Fibroblast of pulmonary artery (primary cell): ENCODE results near the gene MTCL1.

Experiments
- DNase-seq: peaks from one replicate; pipeline ENCODE4 v3.0.0-alpha.2; 2010; ENCODE audit warnings: low read depth
- H3K4me3 ChIP-seq: replicated peaks from 2 replicates; pipeline ENCODE4 v1.5.1; 2011; ENCODE audit warnings: low read depth, mild to moderate bottlenecking, control low read depth, low read length, moderate library complexity
- TF ChIP-seq, protein P1 (sequence below): IDR thresholded peaks from 2 replicates; pipeline ENCODE4 v1.5.1; 2011; ENCODE audit warnings: mild to moderate bottlenecking, control low read depth, low read length, inconsistent platforms; ENCODE audit errors: missing control alignments

MTCL1 gene

DNA sequence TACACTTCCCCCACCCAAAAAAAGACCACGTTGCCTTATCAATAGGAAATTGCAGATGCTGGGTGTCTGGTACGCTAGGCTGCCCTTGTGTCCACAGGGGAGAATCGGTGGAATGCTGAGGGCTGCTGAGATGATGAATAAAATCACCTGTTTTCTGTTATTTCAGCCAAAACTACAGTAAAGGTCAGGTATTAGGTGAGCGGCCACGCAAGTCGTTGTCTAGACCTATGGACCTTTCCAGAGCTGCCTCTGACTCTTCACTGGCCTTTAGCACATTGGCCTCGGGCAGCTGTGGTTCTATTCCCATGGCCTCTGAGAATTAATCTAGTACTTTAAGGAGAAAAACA, 89.6 kb downstream of the MTCL1 start:
- no peak for DNase-seq
- TF ChIP-seq, protein P1, sequence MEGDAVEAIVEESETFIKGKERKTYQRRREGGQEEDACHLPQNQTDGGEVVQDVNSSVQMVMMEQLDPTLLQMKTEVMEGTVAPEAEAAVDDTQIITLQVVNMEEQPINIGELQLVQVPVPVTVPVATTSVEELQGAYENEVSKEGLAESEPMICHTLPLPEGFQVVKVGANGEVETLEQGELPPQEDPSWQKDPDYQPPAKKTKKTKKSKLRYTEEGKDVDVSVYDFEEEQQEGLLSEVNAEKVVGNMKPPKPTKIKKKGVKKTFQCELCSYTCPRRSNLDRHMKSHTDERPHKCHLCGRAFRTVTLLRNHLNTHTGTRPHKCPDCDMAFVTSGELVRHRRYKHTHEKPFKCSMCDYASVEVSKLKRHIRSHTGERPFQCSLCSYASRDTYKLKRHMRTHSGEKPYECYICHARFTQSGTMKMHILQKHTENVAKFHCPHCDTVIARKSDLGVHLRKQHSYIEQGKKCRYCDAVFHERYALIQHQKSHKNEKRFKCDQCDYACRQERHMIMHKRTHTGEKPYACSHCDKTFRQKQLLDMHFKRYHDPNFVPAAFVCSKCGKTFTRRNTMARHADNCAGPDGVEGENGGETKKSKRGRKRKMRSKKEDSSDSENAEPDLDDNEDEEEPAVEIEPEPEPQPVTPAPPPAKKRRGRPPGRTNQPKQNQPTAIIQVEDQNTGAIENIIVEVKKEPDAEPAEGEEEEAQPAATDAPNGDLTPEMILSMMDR = no peak
- H3K4me3 ChIP-seq = no peak overlapping the region

DNA sequence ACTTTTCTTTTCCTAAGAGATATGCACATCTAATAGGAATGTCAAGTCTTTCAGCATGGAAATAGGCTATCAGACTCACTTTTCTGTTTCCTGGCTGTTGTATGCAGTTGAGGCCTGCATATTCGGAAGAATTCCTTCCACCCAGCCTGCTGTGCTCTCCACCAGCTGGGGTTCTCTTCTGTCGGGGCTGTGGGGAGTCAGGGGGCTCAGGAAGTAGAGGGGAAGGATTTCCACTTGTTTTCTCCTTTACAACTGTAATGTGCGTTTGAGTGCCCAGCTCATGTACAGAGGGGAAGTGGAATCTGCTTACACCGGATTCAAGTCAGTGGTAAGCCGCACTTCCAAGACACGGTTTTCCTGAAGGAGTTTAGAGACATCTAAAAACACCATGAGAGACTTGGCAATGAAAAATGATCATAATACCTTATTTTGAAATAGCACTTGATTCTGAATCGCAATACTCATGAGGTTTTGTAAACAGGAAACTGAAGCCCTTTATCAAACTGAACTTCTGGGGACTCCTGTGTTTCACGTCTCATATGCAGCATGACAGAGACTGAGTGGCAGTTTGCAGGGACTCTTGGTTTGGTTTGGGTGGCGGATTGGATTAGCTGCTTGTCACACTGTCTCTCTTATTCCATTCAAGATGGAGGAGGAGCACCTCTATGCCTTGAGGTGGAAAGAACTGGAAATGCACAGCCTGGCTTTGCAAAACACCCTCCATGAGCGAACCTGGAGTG, 90.4 kb downstream of the MTCL1 start:
- DNase-seq = no peak
- TF ChIP-seq, protein P1 = no peak

DNA sequence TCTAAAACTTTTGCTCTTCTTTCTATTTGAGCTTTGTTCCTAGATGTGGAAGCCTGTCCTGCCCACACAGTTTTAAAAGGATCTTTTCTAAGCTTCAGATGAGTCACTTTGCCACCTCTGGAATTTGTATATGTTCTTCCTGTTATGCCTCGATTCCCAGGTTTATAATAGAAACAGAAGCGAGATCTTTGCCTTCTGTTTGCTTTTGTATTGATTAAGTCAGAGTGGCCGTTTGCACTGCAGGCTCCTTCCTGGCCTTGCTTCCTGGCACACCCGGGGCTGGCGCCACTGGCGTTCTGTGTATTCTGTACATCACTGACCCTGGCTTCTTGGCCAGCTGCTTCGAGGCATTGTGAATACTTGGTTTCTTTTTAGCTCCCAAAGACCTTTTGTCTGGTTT, 91.8 kb downstream of the MTCL1 start:
- DNase-seq = no peak
- TF ChIP-seq, protein P1 = no peak
- H3K4me3 ChIP-seq = no peak overlapping the region

More for the DNA sequence above, 90.4 kb downstream of the MTCL1 start:
- no peak overlapping the region for H3K4me3 ChIP-seq

DNA sequence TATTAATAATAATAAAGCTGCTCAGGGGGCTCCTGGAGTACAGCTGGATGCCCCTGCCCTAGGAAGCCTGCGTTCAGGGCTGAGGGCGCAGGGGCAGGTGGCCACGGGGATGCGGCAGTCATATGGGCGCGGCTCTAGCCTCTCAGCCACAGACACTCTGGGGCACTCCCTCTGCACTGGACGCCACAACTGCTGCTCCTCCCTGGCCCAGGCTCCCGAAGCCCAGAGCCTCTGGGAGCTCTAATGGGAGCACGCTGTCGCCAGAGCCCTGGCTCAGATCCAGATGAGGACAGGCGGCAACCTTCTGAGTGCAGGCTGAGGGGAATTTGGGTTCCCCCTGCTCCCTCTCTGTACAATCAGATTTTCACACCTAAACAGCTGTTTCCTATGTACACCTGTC, 93.6 kb downstream of the MTCL1 start:
- DNase-seq = no peak
- no peak overlapping the region for H3K4me3 ChIP-seq
- TF ChIP-seq, protein P1 = no peak

DNA sequence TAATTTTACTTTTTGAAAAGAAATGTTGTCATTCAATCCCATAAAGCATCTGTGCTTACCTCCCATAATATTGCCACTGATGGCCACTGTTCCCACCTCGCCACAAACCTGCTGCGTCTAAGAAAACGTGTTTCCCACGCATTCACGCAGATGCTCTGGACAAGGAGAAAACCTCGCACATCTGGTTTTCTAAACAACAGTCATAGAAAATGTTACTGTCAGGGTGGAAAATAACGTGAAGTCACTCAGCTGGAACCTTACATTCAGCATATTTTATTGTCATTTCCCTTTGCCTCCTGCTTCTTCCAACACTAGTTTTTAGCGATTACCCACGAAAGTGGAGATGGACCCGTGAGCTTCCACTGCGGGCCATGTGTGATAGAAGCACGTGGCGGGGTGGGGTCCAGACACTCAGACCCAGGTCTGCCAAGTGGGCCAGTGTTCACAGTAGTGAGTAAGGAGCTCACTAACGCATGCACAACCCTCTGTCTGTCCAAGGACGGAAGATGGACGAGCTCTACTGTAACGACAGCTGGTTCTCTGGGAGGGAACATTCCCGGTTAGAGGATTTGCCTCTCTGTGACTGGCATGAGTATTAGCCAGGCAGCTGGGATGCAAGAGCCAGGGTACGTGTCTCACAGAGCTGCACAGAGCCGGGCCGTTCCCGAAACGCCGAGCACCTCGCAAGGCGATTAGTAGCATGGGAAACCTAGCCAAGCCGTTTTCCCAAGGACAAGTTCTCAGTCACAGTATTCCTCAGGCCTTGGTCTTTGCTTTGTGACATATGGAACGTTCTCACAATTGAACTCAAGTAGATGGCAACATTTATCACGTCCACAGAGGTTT, 94.5 kb downstream of the MTCL1 start:
- DNase-seq = peak; percentile 51
- H3K4me3 ChIP-seq = peak overlapping the region; percentile 10

DNA sequence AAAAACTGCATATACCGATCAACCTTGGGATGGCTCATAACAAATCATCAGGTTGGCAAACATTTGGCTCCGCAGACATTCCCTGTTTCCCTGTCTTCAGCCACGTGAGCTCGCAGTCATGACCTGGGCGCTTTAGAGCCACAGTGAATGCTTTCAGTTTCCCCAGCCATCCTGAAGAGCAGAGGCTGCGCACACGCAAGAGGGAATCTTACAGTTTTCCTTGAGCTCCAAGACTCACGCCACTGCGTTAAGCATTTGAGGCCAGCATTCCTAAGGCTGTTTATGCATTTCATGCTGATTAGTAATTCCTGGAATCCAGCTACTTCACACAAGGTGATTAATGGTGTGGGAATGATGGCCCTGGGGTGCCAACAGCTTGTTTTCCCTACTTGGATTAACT, 95.1 kb downstream of the MTCL1 start:
- DNase-seq = peak; percentile 96
- TF ChIP-seq, protein P1 = no peak
- peak overlapping the region; percentile 10 for H3K4me3 ChIP-seq

More for the DNA sequence above, 94.5 kb downstream of the MTCL1 start:
- TF ChIP-seq, protein P1 = no peak
